ENCODE measurements around the gene DACH2.

The DACH2 gene

GRCh38 chrX:86436116-86436515, 287.9 kb downstream of the DACH2 start:
- DNase-seq (ENCODE audit: low read depth): no peak
- H3K4me3 ChIP-seq (ENCODE audit: low read depth, low read length): no peak overlapping the region
- no peak for TF ChIP-seq CTCF (IDR thresholded peaks at IDR 0.05; ENCODE audit: control insufficient read depth, extremely low read depth, insufficient read depth)

GRCh38 chrX:86455495-86455894, 307.2 kb downstream of the DACH2 start:
- no peak overlapping the region for H3K4me3 ChIP-seq (ENCODE audit: low read depth, low read length)
- no peak for TF ChIP-seq CTCF (IDR thresholded peaks at IDR 0.05; ENCODE audit: control insufficient read depth, extremely low read depth, insufficient read depth)
- DNase-seq (ENCODE audit: low read depth): no peak

- no peak overlapping the region for H3K4me3 ChIP-seq (ENCODE audit: low read depth, low read length)
- no peak for TF ChIP-seq CTCF (IDR thresholded peaks at IDR 0.05; ENCODE audit: control insufficient read depth, extremely low read depth, insufficient read depth)
- DNase-seq (ENCODE audit: low read depth): no peak
Observed at GRCh38 chrX:86460760-86461159, 312.5 kb downstream of the DACH2 start.

GRCh38 chrX:86504297-86504696, 356.0 kb downstream of the DACH2 start:
- H3K4me3 ChIP-seq (ENCODE audit: low read depth, low read length): no peak overlapping the region
- DNase-seq (ENCODE audit: low read depth): no peak
- TF ChIP-seq CTCF (IDR thresholded peaks at IDR 0.05; ENCODE audit: control insufficient read depth, extremely low read depth, insufficient read depth): no peak

- TF ChIP-seq CTCF (IDR thresholded peaks at IDR 0.05; ENCODE audit: control insufficient read depth, extremely low read depth, insufficient read depth): no peak
- no peak for DNase-seq (ENCODE audit: low read depth)
- H3K4me3 ChIP-seq (ENCODE audit: low read depth, low read length): no peak overlapping the region
Observed at GRCh38 chrX:86507331-86507730, 359.1 kb downstream of the DACH2 start.

- H3K4me3 ChIP-seq (ENCODE audit: low read depth, low read length): no peak overlapping the region
- no peak for TF ChIP-seq CTCF (IDR thresholded peaks at IDR 0.05; ENCODE audit: control insufficient read depth, extremely low read depth, insufficient read depth)
- DNase-seq (ENCODE audit: low read depth): no peak
Observed at GRCh38 chrX:86579777-86580176, 431.5 kb downstream of the DACH2 start.

- H3K4me3 ChIP-seq (ENCODE audit: low read depth, low read length): no peak overlapping the region
- no peak for DNase-seq (ENCODE audit: low read depth)
- no peak for TF ChIP-seq CTCF (IDR thresholded peaks at IDR 0.05; ENCODE audit: control insufficient read depth, extremely low read depth, insufficient read depth)
Observed at GRCh38 chrX:86604607-86605006, 456.4 kb downstream of the DACH2 start.
